ENCODE results near the gene SPATA6. TPM values are rescaled to one million over a fixed set of nuclear protein-coding genes. Genes with fewer than 3 reads are reported as not detected.
"Not testable (repeated sequence)": the region's sequence is repeated elsewhere in the genome, so short reads cannot be mapped to it uniquely, and the experiment has no call there.

SPATA6 gene
- total RNA-seq, 3 donors from 2014 or later (not counting 1 experiment from before 2014, with no cell fraction given) = 2.4 to 6.1 (median 3.5) TPM

DNA sequence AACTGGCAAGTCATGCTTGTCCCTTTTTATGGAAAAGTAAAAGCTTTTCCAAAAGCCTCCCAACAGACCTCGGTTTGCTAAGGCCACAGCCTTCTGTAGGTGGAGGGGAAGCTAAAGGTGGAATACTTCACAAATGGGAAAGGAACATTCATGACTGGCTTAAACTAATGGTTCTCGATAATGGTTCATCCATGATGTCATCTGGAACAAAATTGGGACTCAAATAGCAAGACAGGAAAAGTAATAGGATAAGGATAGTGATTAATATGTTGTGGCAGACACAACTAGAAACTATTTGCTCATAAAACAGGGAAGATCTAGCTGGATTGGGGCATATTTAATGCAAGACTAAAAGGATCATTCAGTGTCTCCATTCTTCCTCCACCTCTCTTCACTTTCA lies 16.7 kb upstream of the SPATA6 start:
- no peaks in the 10 kb centered on the region for H3K27me3 ChIP-seq (ENCODE audit: control insufficient read depth, insufficient read depth, low read length)
- no peak overlapping the region for H3K27ac ChIP-seq (ENCODE audit: low read length)
- 80% methylated on average over 2 of the region's 2 CpGs for WGBS (ENCODE audit: insufficient coverage)
- no peak overlapping the region for H3K27ac Mint-ChIP-seq
- peaks cover 0 to 5% of the 10 kb centered on the region in 2 donors for H3K27me3 Mint-ChIP-seq (ENCODE audit: low read depth in 2 of 2)
- no peaks in the 10 kb centered on the region for H3K4me1 ChIP-seq (ENCODE audit: control insufficient read depth, insufficient read depth, low read length)
- no peaks in the 10 kb centered on the region for H3K9me3 Mint-ChIP-seq
- H3K36me3 Mint-ChIP-seq = no peaks in the 10 kb centered on the region
- TF ChIP-seq, protein P1, sequence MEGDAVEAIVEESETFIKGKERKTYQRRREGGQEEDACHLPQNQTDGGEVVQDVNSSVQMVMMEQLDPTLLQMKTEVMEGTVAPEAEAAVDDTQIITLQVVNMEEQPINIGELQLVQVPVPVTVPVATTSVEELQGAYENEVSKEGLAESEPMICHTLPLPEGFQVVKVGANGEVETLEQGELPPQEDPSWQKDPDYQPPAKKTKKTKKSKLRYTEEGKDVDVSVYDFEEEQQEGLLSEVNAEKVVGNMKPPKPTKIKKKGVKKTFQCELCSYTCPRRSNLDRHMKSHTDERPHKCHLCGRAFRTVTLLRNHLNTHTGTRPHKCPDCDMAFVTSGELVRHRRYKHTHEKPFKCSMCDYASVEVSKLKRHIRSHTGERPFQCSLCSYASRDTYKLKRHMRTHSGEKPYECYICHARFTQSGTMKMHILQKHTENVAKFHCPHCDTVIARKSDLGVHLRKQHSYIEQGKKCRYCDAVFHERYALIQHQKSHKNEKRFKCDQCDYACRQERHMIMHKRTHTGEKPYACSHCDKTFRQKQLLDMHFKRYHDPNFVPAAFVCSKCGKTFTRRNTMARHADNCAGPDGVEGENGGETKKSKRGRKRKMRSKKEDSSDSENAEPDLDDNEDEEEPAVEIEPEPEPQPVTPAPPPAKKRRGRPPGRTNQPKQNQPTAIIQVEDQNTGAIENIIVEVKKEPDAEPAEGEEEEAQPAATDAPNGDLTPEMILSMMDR (IDR thresholded peaks at IDR 0.05) = no peak
- no peak overlapping the region for H3K4me3 Mint-ChIP-seq
- H3K36me3 ChIP-seq (ENCODE audit: control insufficient read depth, insufficient read depth, low read length) = no peaks in the 10 kb centered on the region
- DNase-seq (no peak), ATAC-seq (no peak)
- H3K9me3 ChIP-seq (ENCODE audit: control insufficient read depth, insufficient read depth, low read length) = no peaks in the 10 kb centered on the region
- no peak overlapping the region for H3K4me3 ChIP-seq (ENCODE audit: low read length)
- intact Hi-C loops (cut with micrococcal nuclease) = no loop called here
- H3K4me1 Mint-ChIP-seq = no peaks in the 10 kb centered on the region

DNA sequence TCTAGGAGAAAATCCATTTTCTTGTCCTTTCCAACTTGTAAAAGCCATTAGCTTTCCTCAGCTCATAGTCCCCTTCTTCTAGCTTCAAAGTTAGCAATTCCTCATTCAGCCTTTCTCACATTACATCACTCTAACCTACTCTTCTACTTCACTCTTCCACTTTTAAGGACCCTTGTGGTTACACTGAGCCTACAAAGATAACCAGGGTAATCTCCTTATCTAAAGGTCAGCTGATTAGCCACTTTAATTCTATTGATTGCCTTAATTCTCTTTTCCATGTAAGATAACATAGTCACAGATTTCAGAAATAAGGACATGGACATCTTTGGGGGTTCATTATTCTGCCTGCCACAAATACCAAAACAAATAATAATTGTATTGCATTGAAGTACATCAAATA lies 8.5 kb upstream of the SPATA6 start:
- H3K27me3 ChIP-seq (ENCODE audit: control insufficient read depth, insufficient read depth, low read length) = peaks cover 2% of the 10 kb centered on the region
- H3K9me3 Mint-ChIP-seq = no peaks in the 10 kb centered on the region
- DNase-seq = no peak
- no peaks in the 10 kb centered on the region for H3K36me3 ChIP-seq (ENCODE audit: control insufficient read depth, insufficient read depth, low read length)
- no peaks in the 10 kb centered on the region for H3K36me3 Mint-ChIP-seq
- intact Hi-C loops (cut with micrococcal nuclease) = no loop called here
- no peak for ATAC-seq
- H3K27ac Mint-ChIP-seq = no peak overlapping the region
- no peak overlapping the region for H3K4me3 Mint-ChIP-seq
- no peak overlapping the region for H3K4me3 ChIP-seq (ENCODE audit: low read length)
- no peak overlapping the region for H3K27ac ChIP-seq (ENCODE audit: low read length)
- no peaks in the 10 kb centered on the region for H3K4me1 Mint-ChIP-seq
- H3K4me1 ChIP-seq (ENCODE audit: control insufficient read depth, insufficient read depth, low read length) = no peaks in the 10 kb centered on the region
- TF ChIP-seq, protein P1 (IDR thresholded peaks at IDR 0.05) = no peak
- no peaks in the 10 kb centered on the region for H3K9me3 ChIP-seq (ENCODE audit: control insufficient read depth, insufficient read depth, low read length)
- peaks cover 5 to 22% of the 10 kb centered on the region in 2 donors for H3K27me3 Mint-ChIP-seq (ENCODE audit: low read depth in 2 of 2)

DNA sequence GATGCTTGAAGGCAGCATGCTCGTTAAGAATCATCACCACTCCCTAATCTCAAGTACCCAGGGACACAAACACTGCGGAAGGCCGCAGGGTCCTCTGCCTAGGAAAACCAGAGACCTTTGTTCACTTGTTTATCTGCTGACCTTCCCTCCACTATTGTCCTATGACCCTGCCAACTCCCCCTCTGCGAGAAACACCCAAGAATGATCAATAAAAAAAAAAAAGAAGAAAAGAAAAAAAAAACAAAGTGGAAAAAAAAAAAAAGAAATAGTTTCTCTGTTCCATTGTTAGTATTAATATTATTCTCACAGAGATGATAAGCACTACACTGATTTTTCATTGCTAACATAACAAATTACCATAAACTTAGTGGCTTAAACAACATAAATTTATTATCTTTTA lies 8.0 kb upstream of the SPATA6 start:
- intact Hi-C loops (cut with micrococcal nuclease); H3K4me3 Mint-ChIP-seq; H3K4me1 Mint-ChIP-seq; DNase-seq; H3K9me3 ChIP-seq (ENCODE audit: control insufficient read depth, insufficient read depth, low read length); H3K27ac Mint-ChIP-seq; H3K4me3 ChIP-seq (ENCODE audit: low read length); H3K36me3 Mint-ChIP-seq; ATAC-seq; H3K27me3 ChIP-seq (ENCODE audit: control insufficient read depth, insufficient read depth, low read length); H3K27ac ChIP-seq (ENCODE audit: low read length); H3K9me3 Mint-ChIP-seq; H3K36me3 ChIP-seq (ENCODE audit: control insufficient read depth, insufficient read depth, low read length); H3K4me1 ChIP-seq (ENCODE audit: control insufficient read depth, insufficient read depth, low read length): not testable (repeated sequence)
- peaks cover 5 to 22% of the 10 kb centered on the region in 2 donors for H3K27me3 Mint-ChIP-seq (ENCODE audit: low read depth in 2 of 2)
- no CpG with 5 or more reads among the region's 4 CpGs for WGBS (ENCODE audit: insufficient coverage)

DNA sequence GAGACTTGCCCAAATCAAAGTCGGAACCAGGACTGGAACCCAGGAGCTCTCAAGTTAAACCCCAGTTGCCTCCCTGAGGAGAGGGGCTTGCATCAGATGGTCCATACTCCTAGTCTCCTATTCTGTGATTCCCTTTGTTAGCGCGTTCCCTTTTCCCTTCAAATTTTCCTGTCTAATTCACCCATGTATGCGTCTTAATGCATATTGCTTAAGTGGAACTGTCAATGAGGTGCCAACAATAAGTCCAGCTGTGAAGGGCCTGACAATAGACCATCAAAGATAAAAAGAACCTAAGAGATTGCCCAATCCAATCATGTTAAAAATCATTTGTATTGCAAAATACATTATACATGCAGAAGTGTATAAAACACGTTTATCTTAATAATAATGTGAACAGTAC lies 634 bp upstream of the SPATA6 start:
- H3K9me3 Mint-ChIP-seq = no peaks in the 10 kb centered on the region
- intact Hi-C loops (cut with micrococcal nuclease) = no loop called here
- H3K36me3 Mint-ChIP-seq = no peaks in the 10 kb centered on the region
- Histone ChIP-seq H3K27ac (ENCODE audit: low read length) (peak overlapping the region; percentile 51), H3K36me3 (ENCODE audit: control insufficient read depth, insufficient read depth, low read length) (no peaks in the 10 kb centered on the region), H3K4me3 (ENCODE audit: low read length) (peak overlapping the region; percentile 37), H3K4me1 (ENCODE audit: control insufficient read depth, insufficient read depth, low read length) (peaks cover 19% of the 10 kb centered on the region), H3K9me3 (ENCODE audit: control insufficient read depth, insufficient read depth, low read length) (no peaks in the 10 kb centered on the region), H3K27me3 (ENCODE audit: control insufficient read depth, insufficient read depth, low read length) (no peaks in the 10 kb centered on the region)
- ATAC-seq (no peak), DNase-seq (no peak)
- peak overlapping the region; percentile 81 for H3K4me3 Mint-ChIP-seq
- peaks cover 0 to 1% of the 10 kb centered on the region in 2 donors for H3K27me3 Mint-ChIP-seq (ENCODE audit: low read depth in 2 of 2)
- peaks cover 27 to 28% of the 10 kb centered on the region in 2 donors for H3K4me1 Mint-ChIP-seq
- H3K27ac Mint-ChIP-seq = peak overlapping the region; percentile 73 to 89
- TF ChIP-seq, protein P1 (IDR thresholded peaks at IDR 0.05) = no peak
- 71% methylated on average over 5 of the region's 5 CpGs for whole genome bisulfite sequencing (ENCODE audit: insufficient coverage)
